ENCODE data around the gene CDC6. TPM values are rescaled to one million over a fixed set of nuclear protein-coding genes. Genes with fewer than 3 reads are reported as not detected.

CDC6 gene
- total RNA-seq, 1 donor from 2014 or later: 4.7 TPM

DNA sequence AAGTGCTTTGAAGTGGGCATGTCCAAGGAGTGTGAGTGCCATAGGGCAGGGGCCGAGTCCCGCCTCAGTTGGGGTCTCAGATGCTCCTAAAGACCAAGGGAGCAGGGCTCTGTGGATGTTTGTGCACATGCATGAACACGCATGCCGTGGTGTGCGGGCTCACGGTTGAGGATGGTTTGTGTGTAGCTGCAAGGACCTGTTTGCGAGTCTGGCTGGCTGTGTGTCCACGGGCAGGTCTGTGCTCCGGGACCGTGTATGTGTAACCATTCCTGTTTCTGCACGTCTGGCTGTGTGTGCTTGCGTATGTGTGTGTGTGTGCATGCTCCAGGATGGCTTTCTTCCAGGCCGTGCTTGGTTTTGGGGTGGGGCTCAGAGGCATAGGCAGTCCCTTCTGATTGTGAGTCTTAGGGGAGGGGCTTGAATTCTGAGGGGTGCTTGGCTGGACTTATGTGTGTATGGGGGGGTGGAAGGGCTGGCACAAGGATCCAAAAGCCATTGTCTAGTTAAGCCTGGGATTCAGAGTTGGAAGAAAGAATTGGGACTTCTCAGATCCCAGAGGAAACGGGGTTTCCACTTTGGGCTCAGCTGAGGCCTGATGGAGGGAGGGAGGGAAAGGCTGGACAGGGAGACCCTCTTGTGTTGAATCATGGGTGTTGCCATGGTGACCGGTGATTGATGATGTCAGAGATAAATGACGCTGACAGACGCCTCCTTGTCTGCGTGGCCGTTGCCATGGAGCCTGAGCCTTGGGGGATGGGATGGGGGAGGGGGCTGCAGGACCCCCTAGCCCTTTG lies 62.4 kb downstream of the CDC6 start:
- TF ChIP-seq, protein P1, sequence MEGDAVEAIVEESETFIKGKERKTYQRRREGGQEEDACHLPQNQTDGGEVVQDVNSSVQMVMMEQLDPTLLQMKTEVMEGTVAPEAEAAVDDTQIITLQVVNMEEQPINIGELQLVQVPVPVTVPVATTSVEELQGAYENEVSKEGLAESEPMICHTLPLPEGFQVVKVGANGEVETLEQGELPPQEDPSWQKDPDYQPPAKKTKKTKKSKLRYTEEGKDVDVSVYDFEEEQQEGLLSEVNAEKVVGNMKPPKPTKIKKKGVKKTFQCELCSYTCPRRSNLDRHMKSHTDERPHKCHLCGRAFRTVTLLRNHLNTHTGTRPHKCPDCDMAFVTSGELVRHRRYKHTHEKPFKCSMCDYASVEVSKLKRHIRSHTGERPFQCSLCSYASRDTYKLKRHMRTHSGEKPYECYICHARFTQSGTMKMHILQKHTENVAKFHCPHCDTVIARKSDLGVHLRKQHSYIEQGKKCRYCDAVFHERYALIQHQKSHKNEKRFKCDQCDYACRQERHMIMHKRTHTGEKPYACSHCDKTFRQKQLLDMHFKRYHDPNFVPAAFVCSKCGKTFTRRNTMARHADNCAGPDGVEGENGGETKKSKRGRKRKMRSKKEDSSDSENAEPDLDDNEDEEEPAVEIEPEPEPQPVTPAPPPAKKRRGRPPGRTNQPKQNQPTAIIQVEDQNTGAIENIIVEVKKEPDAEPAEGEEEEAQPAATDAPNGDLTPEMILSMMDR (IDR thresholded peaks at IDR 0.05; ENCODE audit: partially characterized antibody, unreplicated experiment): no peak
- Mint-ChIP-seq H3K36me3 (ENCODE audit: unreplicated experiment) (peaks cover 3% of the 10 kb centered on the region), H3K27me3 (ENCODE audit: unreplicated experiment) (peaks cover 23% of the 10 kb centered on the region), H3K4me3 (ENCODE audit: unreplicated experiment) (peak overlapping the region; percentile 72), H3K9me3 (ENCODE audit: unreplicated experiment) (peaks cover 19% of the 10 kb centered on the region), H3K27ac (ENCODE audit: unreplicated experiment) (peak overlapping the region; percentile 96), H3K4me1 (ENCODE audit: low read depth, unreplicated experiment) (peaks cover 40% of the 10 kb centered on the region)
- DNase-seq: peak; percentile 91

DNA sequence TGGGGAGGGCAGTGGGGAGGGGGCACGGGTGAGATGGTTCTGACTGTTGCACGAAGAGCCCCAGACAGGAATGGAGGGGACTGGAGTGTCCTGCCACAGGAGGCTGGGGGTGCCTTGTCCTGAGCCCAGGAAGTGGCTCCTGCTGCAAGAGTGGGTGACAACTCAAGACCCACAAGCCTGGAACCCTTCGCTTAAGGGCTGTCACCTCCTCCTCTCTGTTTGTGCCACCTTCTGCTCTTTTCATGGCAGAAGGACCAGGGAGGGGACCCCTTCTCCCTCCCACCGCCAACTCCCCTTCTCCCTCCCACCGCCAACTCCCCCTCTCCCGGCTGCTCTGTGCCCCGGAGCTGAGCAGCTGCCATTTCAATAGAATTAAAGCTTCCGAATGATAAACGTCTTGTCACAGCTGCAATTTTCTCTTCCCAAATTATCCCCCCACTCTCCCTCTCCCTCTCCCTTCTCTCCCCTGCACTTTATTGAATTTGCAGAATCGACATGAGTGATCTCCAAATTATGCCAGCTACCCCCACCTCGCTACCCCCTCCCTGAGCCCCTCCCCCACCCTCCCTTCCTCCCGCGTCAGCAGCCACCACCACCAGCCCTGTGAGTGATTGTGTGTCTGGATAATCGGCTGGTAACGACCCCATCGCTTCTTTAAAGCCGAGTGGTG lies 63.1 kb downstream of the CDC6 start:
- Mint-ChIP-seq H3K4me1 (ENCODE audit: low read depth, unreplicated experiment) (peaks cover 45% of the 10 kb centered on the region), H3K4me3 (ENCODE audit: unreplicated experiment) (peak overlapping the region; percentile 72), H3K27me3 (ENCODE audit: unreplicated experiment) (peaks cover 25% of the 10 kb centered on the region), H3K27ac (ENCODE audit: unreplicated experiment) (peak overlapping the region; percentile 96), H3K9me3 (ENCODE audit: unreplicated experiment) (peaks cover 19% of the 10 kb centered on the region), H3K36me3 (ENCODE audit: unreplicated experiment) (peaks cover 3% of the 10 kb centered on the region)
- peak; percentile 60 for DNase-seq
- TF ChIP-seq, protein P1 (IDR thresholded peaks at IDR 0.05; ENCODE audit: partially characterized antibody, unreplicated experiment): no peak

DNA sequence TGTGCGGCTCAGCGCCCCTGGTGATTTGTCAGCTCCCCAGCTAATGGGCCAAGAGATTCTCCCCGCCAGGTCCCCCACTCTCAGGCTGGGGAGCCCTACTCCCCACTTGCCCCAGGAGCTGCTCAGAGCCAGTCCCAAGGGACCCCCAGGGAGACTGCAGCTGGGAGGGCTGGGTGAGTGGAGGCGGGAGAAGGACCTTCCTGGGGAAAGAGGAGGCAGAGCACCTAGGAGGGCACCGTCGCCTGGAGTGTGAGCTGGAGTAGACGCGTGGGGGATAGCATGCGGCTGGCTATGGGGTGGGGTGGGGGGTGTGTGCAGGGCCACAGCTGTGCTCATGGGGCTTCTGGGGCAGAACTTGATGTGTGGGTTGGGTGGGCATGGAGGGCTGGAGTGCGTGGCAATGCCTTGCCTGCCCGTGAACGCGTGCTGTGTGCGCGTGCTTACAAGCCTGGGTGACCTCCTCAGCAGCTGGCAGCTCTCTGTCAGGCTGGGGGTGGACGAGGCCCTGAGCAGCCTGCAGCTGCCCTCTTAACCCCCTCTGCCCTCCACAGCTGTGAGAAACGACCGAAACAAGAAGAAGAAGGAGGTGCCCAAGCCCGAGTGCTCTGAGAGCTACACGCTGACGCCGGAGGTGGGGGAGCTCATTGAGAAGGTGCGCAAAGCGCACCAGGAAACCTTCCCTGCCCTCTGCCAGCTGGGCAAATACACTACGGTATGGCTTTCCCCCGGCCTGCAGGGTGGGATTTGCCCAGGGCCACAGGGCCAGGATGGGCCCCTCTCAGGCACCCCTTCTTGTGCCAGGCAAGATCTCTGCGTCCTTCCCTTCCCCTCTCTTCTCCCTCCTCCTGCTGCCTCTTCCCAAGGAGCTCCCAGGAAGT lies 63.9 kb downstream of the CDC6 start:
- H3K4me1 Mint-ChIP-seq (ENCODE audit: low read depth, unreplicated experiment): peaks cover 41% of the 10 kb centered on the region
- TF ChIP-seq, protein P1 (IDR thresholded peaks at IDR 0.05; ENCODE audit: partially characterized antibody, unreplicated experiment): no peak
- peaks cover 3% of the 10 kb centered on the region for H3K36me3 Mint-ChIP-seq (ENCODE audit: unreplicated experiment)
- peaks cover 15% of the 10 kb centered on the region for H3K9me3 Mint-ChIP-seq (ENCODE audit: unreplicated experiment)
- peak overlapping the region; percentile 72 for H3K4me3 Mint-ChIP-seq (ENCODE audit: unreplicated experiment)
- peak; percentile 53 for DNase-seq
- H3K27ac Mint-ChIP-seq (ENCODE audit: unreplicated experiment): peak overlapping the region; percentile 96
- peaks cover 21% of the 10 kb centered on the region for H3K27me3 Mint-ChIP-seq (ENCODE audit: unreplicated experiment)

DNA sequence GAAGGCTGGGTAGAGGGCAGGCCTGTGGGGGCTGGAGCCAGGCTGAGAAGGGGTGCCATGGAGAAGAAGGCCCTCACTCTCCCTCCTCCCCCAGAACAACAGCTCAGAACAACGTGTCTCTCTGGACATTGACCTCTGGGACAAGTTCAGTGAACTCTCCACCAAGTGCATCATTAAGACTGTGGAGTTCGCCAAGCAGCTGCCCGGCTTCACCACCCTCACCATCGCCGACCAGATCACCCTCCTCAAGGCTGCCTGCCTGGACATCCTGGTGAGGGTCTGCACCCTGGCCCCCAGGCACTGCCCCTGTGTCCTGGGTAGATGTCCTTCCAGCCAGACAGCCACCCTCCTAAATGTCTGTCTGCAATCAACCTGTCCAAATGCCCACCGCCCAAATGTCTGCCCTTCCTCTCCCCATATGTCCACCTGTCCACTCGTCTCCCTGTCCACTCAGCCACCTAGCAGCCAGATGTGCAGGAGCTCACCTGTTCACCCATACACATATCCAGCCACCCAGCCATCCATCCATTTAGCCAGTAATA lies 64.6 kb downstream of the CDC6 start:
- DNase-seq: no peak
- H3K27ac Mint-ChIP-seq (ENCODE audit: unreplicated experiment): peak overlapping the region; percentile 24
- H3K27me3 Mint-ChIP-seq (ENCODE audit: unreplicated experiment): peaks cover 20% of the 10 kb centered on the region
- H3K4me1 Mint-ChIP-seq (ENCODE audit: low read depth, unreplicated experiment): peaks cover 39% of the 10 kb centered on the region
- TF ChIP-seq, protein P1 (IDR thresholded peaks at IDR 0.05; ENCODE audit: partially characterized antibody, unreplicated experiment): no peak
- H3K9me3 Mint-ChIP-seq (ENCODE audit: unreplicated experiment): peaks cover 13% of the 10 kb centered on the region
- H3K36me3 Mint-ChIP-seq (ENCODE audit: unreplicated experiment): peaks cover 3% of the 10 kb centered on the region
- peak overlapping the region; percentile 70 for H3K4me3 Mint-ChIP-seq (ENCODE audit: unreplicated experiment)
